ENCODE data around the gene MIOX.
"Not testable (repeated sequence)": the region's sequence is repeated elsewhere in the genome, so short reads cannot be mapped to it uniquely, and the experiment has no call there.

The MIOX gene

GRCh38 chr22:50517495-50518260 lies 31.0 kb downstream of the MIOX start:
- DNase-seq (ENCODE audit: low spot score): no peak

GRCh38 chr22:50518606-50519005 lies 31.9 kb downstream of the MIOX start:
- DNase-seq (ENCODE audit: low spot score): no peak

- DNase-seq (ENCODE audit: low spot score): no peak
Measured at GRCh38 chr22:50519151-50519550, 32.5 kb downstream of the MIOX start.

- DNase-seq (ENCODE audit: low spot score): not testable (repeated sequence)
Measured at GRCh38 chr22:50520184-50520583, 33.5 kb downstream of the MIOX start.

- no peak for DNase-seq (ENCODE audit: low spot score)
Measured at GRCh38 chr22:50520826-50521453, 34.3 kb downstream of the MIOX start.

GRCh38 chr22:50521710-50522109 lies 35.1 kb downstream of the MIOX start:
- DNase-seq (ENCODE audit: low spot score): no peak

- no peak for DNase-seq (ENCODE audit: low spot score)
Measured at GRCh38 chr22:50522208-50522805, 35.6 kb downstream of the MIOX start.

- DNase-seq (ENCODE audit: low spot score): no peak
Measured at GRCh38 chr22:50522806-50523438, 36.3 kb downstream of the MIOX start.

- no peak for DNase-seq (ENCODE audit: low spot score)
Measured at GRCh38 chr22:50523458-50523805, 36.8 kb downstream of the MIOX start.

GRCh38 chr22:50523806-50524675 lies 37.4 kb downstream of the MIOX start:
- no peak for DNase-seq (ENCODE audit: low spot score)

- peak; percentile 44 for DNase-seq (ENCODE audit: low spot score)
Measured at GRCh38 chr22:50524676-50525103, 38.0 kb downstream of the MIOX start.

GRCh38 chr22:50525104-50525857 lies 38.6 kb downstream of the MIOX start, which contains the start of gene SCO2:
SCO2 (minus strand) TSS chr22:50525598; CDS start chr22:50524411, 1,187 bp downstream.
- DNase-seq (ENCODE audit: low spot score): peak; percentile 97

GRCh38 chr22:50525858-50526107 lies 39.1 kb downstream of the MIOX start:
- no peak for DNase-seq (ENCODE audit: low spot score)

- DNase-seq (ENCODE audit: low spot score): peak; percentile 58
Measured at GRCh38 chr22:50526108-50526833, 39.6 kb downstream of the MIOX start.

GRCh38 chr22:50526834-50527801 lies 40.5 kb downstream of the MIOX start:
- DNase-seq (ENCODE audit: low spot score): peak; percentile 48

GRCh38 chr22:50527921-50528681 lies 41.4 kb downstream of the MIOX start:
- no peak for DNase-seq (ENCODE audit: low spot score)

- no peak for DNase-seq (ENCODE audit: low spot score)
Measured at GRCh38 chr22:50528682-50529415, 42.2 kb downstream of the MIOX start.

- DNase-seq (ENCODE audit: low spot score): no peak
Measured at GRCh38 chr22:50529416-50529896, 42.8 kb downstream of the MIOX start.

Measured in LoVo (cell line).